ENCODE data around the gene SATB2.

GRCh38 chr2:199378948-199379650, 78.6 kb downstream of the SATB2 start:
- TF ChIP-seq CTCF (conservative IDR thresholded peaks at IDR 0.05 in 1 of 2, IDR thresholded peaks at IDR 0.05 in 1 of 2; ENCODE audit: low read depth in 1 of 2, low read length in 2 of 2) (no peak), EZH2 (IDR thresholded peaks at IDR 0.05; ENCODE audit: low read length, missing control alignments) (no peak)

Data from fibroblast of lung (primary cell).